Measurements from ENCODE around the gene F10.

The F10 gene

DNA sequence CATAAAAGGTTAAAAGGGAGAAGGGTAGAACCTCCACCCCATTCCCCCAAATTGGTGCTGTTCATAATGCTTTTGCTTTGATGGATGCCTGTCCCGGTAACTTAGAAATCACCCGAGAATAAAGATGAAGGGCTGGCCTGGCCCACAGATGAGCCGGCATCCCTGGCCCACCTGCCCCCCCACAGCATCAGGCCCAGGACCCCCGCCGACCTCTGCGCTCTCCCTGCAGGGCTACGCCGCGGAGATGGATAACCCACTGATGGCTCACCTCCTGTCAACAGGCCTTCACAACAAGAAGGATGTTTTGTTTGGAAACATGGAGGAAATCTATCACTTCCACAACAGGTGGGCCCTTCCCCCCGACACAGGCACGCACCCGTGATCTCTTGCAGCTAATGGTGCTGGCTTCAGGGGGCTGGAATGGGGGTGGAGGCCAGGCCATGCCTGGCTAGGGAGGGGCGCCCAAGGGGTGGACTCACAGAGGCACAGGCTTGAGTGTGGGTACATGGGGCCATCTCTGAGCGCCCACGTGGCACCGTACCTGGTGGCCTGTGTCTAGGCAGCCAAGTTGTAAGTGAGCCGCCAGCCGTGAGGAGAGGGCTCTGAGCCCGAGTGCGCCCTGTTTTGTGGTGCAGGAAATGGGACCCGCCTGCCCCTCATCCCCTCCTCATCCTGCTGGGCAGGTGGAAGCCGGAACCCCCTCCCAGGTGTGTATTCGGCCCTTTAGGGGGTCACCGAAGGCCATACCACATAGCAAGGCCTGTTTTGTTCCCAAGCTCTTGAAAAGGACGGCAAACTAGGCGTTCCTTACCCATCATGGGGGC, 40.2 kb upstream of the F10 start:
- ChIA-PET CTCF (no interaction called here), POLR2A (no interaction called here)
- no peak for TF ChIP-seq FOXA1 (IDR thresholded peaks at IDR 0.05)
- TF ChIP-seq HDGF (IDR thresholded peaks at IDR 0.05; ENCODE audit: borderline replicate concordance), result no peak
- TF ChIP-seq ELF4 (IDR thresholded peaks at IDR 0.05), result no peak
- TF ChIP-seq NFRKB (IDR thresholded peaks at IDR 0.05), result no peak
- no peak for TF ChIP-seq SP1 (IDR thresholded peaks at IDR 0.05)
- TF ChIP-seq, protein P1, sequence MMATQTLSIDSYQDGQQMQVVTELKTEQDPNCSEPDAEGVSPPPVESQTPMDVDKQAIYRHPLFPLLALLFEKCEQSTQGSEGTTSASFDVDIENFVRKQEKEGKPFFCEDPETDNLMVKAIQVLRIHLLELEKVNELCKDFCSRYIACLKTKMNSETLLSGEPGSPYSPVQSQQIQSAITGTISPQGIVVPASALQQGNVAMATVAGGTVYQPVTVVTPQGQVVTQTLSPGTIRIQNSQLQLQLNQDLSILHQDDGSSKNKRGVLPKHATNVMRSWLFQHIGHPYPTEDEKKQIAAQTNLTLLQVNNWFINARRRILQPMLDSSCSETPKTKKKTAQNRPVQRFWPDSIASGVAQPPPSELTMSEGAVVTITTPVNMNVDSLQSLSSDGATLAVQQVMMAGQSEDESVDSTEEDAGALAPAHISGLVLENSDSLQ (IDR thresholded peaks at IDR 0.05), result no peak
- no peak for TF ChIP-seq L3MBTL2 (conservative IDR thresholded peaks at IDR 0.05)
- TF ChIP-seq FOXK2 (IDR thresholded peaks at IDR 0.05), result no peak
- DNase-seq (ENCODE audit: extremely low spot score), result no peak

DNA sequence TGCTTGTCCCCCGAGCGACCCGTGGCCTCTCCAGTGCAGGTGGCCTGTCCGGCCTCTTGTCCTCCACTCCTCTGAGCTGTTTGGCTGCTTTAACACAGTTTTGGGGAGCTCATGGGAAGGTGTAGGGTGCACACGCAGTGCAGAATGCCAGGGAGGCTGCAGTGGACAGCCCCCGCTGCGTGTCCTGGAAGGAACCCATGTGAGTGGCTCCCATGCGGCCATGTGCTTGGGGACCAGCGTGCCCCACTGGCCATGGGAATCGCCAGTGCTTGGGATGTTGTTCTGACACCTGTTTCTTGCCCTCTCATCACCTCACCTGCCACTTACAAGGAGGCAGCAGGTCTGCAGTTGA, 39.6 kb upstream of the F10 start:
- ChIA-PET POLR2A (no interaction called here), CTCF (no interaction called here)
- no peak for DNase-seq (ENCODE audit: extremely low spot score)
- no peak for TF ChIP-seq FOXM1 (IDR thresholded peaks at IDR 0.05; ENCODE audit: borderline replicate concordance)
- no peak for TF ChIP-seq NFRKB (IDR thresholded peaks at IDR 0.05)
- no peak for TF ChIP-seq BHLHE40 (IDR thresholded peaks at IDR 0.05; ENCODE audit: borderline replicate concordance)
- TF ChIP-seq L3MBTL2 (conservative IDR thresholded peaks at IDR 0.05), result no peak
- no peak for TF ChIP-seq LEF1 (IDR thresholded peaks at IDR 0.05; ENCODE audit: borderline replicate concordance)
- no peak for TF ChIP-seq SP1 (IDR thresholded peaks at IDR 0.05)
- no peak for TF ChIP-seq CTBP1 (IDR thresholded peaks at IDR 0.05; ENCODE audit: borderline replicate concordance)
- no peak for TF ChIP-seq ELF4 (IDR thresholded peaks at IDR 0.05)
- TF ChIP-seq FOXK2 (IDR thresholded peaks at IDR 0.05), result no peak
- no peak for TF ChIP-seq TARDBP (IDR thresholded peaks at IDR 0.05)
- TF ChIP-seq ZNF384 (IDR thresholded peaks at IDR 0.05), result no peak

DNA sequence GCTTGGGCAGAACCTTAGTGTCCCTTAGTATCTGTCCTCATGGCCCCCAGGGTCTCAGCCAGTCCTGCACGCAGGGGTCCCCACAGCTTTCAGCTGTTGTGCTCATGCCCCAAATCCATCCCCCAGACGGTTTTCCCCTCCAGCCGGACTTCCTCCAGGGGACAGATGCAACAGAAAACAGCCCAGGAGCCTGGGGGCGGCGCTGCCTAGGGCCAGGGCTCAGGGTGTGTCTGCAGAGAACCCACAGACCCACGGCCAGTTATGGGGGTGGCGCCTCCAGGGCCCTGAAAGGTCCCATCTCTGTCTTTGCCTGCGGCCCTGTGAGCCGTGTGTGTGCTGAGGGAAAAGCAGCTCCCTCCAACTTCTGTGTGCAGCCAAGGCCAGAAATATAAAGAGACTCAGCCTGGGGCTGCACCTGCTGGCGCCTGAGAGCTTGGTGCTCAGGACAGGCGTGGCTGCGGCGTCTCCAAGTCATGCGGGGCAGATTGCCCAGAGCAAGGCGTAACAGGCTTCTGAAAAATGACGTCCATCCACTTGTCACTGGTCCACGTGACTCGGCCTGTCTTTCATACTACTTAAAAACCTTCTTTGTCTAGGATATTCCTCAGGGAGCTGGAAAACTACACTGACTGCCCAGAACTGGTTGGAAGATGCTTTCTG, 39.1 kb upstream of the F10 start:
- ChIA-PET CTCF (interaction anchor here (0.6 kb wide), 1 partner anchor 641 kb away, joined by 3 read pairs; no protein-coding TSS in a partner anchor), POLR2A (no interaction called here)
- no peak for DNase-seq (ENCODE audit: extremely low spot score)
- no peak for TF ChIP-seq ARNT (IDR thresholded peaks at IDR 0.05)
- TF ChIP-seq ELF4 (IDR thresholded peaks at IDR 0.05), result no peak
- no peak for TF ChIP-seq SP1 (IDR thresholded peaks at IDR 0.05)
- TF ChIP-seq LEF1 (IDR thresholded peaks at IDR 0.05; ENCODE audit: borderline replicate concordance), result no peak
- no peak for TF ChIP-seq FOXK2 (IDR thresholded peaks at IDR 0.05)
- no peak for TF ChIP-seq TARDBP (IDR thresholded peaks at IDR 0.05)
- no peak for TF ChIP-seq FOXA1 (IDR thresholded peaks at IDR 0.05)
- TF ChIP-seq ZNF384 (IDR thresholded peaks at IDR 0.05), result no peak
- TF ChIP-seq, protein P1 (IDR thresholded peaks at IDR 0.05), result no peak

DNA sequence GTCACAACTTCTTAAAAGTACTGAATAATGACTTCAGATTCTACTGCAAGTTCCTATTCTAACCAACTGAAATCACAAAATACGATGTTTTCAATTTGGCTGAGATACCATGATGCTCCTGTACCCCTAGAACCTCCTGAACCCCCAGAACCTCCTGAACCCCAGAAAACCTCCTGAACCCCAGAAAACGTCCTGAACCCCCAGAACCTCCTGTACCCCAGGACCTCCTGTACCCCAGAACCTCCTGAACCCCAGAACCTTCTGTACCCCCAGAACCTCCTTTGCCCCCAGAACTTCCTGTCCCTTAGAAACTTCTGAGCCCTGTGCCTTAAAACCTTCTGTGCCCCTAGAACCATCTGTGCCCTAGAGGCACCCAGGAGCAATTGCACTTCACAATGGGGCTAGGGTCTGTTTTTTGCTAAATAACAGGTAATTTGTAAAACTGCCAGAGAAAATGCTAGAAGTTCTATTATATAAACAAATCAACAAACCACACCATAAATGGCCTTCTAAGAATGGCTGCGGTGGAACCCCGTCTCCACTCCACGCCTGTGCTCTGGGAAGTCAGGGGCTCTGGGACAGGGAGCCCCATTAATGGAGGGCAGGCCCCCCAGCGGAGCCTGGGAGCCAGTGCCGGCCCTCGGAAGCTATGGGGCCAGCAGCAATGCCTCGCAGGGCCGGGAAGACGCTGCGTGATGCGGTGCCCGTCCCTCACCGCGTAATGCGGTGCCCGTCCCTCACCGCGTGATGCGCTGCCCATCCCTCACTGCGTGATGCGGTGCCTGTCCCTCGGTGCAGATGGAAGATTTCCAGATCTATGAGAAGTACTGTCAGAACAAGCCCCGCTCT, 38.3 kb upstream of the F10 start:
- no peak for DNase-seq (ENCODE audit: extremely low spot score)
- ChIA-PET POLR2A (no interaction called here), CTCF (interaction anchor here (0.6 kb wide), 1 partner anchor 641 kb away, joined by 3 read pairs; no protein-coding TSS in a partner anchor)
- TF ChIP-seq HDGF (IDR thresholded peaks at IDR 0.05; ENCODE audit: borderline replicate concordance) (no peak), L3MBTL2 (conservative IDR thresholded peaks at IDR 0.05) (no peak), FOXA1 (IDR thresholded peaks at IDR 0.05) (no peak), FOXM1 (IDR thresholded peaks at IDR 0.05; ENCODE audit: borderline replicate concordance) (no peak), SP1 (IDR thresholded peaks at IDR 0.05) (no peak), TARDBP (IDR thresholded peaks at IDR 0.05) (no peak), NFRKB (IDR thresholded peaks at IDR 0.05) (no peak), ARNT (IDR thresholded peaks at IDR 0.05) (no peak), FOXK2 (IDR thresholded peaks at IDR 0.05) (no peak), SUZ12 (IDR thresholded peaks at IDR 0.05) (no peak), ZNF384 (IDR thresholded peaks at IDR 0.05) (no peak), ELF4 (IDR thresholded peaks at IDR 0.05) (no peak), CTBP1 (IDR thresholded peaks at IDR 0.05; ENCODE audit: borderline replicate concordance) (no peak), BHLHE40 (IDR thresholded peaks at IDR 0.05; ENCODE audit: borderline replicate concordance) (no peak), LEF1 (IDR thresholded peaks at IDR 0.05; ENCODE audit: borderline replicate concordance) (no peak)
- TF ChIP-seq, protein P1 (IDR thresholded peaks at IDR 0.05), result no peak

DNA sequence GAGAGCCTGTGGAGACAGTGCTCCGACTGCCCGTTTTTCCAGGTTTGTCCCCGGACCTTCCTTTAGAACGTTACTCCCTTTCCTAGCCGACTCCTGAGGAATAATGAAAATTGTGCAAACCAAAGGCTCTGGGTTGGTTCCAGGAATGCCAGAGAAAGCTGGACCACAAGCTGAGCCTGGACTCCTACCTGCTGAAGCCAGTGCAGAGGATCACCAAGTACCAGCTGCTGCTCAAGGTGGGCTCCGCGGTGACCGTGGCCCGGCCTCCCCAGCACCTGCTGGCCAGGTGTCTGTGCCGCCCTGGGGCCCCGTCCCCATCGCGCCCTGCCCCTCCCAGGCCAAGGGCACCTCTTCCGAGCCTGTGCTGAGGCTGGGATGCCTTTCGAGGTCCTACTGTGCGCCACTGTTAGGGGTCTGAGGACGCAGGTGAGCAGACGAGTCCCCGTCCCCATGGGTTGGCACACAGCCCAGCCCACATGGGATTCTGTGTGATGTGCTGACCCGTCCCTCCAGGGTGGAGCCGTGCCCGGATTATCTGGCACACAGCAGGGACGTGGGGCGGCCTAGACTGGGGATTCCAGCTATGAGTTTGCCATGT, 37.6 kb upstream of the F10 start:
- ChIA-PET CTCF (no interaction called here), POLR2A (no interaction called here)
- DNase-seq (ENCODE audit: extremely low spot score), result no peak
- TF ChIP-seq FOXA1 (IDR thresholded peaks at IDR 0.05) (no peak), NFRKB (IDR thresholded peaks at IDR 0.05) (no peak), BHLHE40 (IDR thresholded peaks at IDR 0.05; ENCODE audit: borderline replicate concordance) (no peak), FOXK2 (IDR thresholded peaks at IDR 0.05) (no peak)

Data from HEK293T (cell line).